ENCODE measurements around the gene CACNA1B. TPM values are rescaled to one million over a fixed set of nuclear protein-coding genes. Genes with fewer than 3 reads are reported as not detected.

Gene CACNA1B
- total RNA-seq, 1 donor: under 0.01 TPM

GRCh38 chr9:138042146-138042545, 164.6 kb downstream of the CACNA1B start:
- Histone ChIP-seq H3K36me3 (ENCODE audit: insufficient read depth, low read length) (no peaks in the 10 kb centered on the region), H3K79me2 (ENCODE audit: insufficient read depth, low read length) (no peaks in the 10 kb centered on the region), H3K27ac (ENCODE audit: low read depth, low read length) (no peak overlapping the region), H3K4me2 (ENCODE audit: insufficient read depth, low read length) (no peak overlapping the region), H3K4me3 (ENCODE audit: insufficient read depth, low read length) (no peak overlapping the region), H4K20me1 (ENCODE audit: insufficient read depth, low read length) (no peaks in the 10 kb centered on the region), H3K4me1 (ENCODE audit: insufficient read depth, low read length) (no peaks in the 10 kb centered on the region), H3K9me3 (ENCODE audit: low read depth, low read length) (no peaks in the 10 kb centered on the region), H3K27me3 (ENCODE audit: insufficient read depth, low read length) (no peaks in the 10 kb centered on the region), H2AFZ (ENCODE audit: low read length) (no peak overlapping the region)
- TF ChIP-seq, protein P1, sequence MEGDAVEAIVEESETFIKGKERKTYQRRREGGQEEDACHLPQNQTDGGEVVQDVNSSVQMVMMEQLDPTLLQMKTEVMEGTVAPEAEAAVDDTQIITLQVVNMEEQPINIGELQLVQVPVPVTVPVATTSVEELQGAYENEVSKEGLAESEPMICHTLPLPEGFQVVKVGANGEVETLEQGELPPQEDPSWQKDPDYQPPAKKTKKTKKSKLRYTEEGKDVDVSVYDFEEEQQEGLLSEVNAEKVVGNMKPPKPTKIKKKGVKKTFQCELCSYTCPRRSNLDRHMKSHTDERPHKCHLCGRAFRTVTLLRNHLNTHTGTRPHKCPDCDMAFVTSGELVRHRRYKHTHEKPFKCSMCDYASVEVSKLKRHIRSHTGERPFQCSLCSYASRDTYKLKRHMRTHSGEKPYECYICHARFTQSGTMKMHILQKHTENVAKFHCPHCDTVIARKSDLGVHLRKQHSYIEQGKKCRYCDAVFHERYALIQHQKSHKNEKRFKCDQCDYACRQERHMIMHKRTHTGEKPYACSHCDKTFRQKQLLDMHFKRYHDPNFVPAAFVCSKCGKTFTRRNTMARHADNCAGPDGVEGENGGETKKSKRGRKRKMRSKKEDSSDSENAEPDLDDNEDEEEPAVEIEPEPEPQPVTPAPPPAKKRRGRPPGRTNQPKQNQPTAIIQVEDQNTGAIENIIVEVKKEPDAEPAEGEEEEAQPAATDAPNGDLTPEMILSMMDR (IDR thresholded peaks at IDR 0.05; ENCODE audit: extremely low read depth, low read depth, low read length): no peak
- DNase-seq (ENCODE audit: insufficient read length, low spot score, missing footprints): no peak

- no peak overlapping the region for H2AFZ ChIP-seq (ENCODE audit: low read length)
- no peaks in the 10 kb centered on the region for H3K4me1 ChIP-seq (ENCODE audit: insufficient read depth, low read length)
- no peaks in the 10 kb centered on the region for H3K27me3 ChIP-seq (ENCODE audit: insufficient read depth, low read length)
- H3K4me3 ChIP-seq (ENCODE audit: insufficient read depth, low read length): no peak overlapping the region
- no peaks in the 10 kb centered on the region for H4K20me1 ChIP-seq (ENCODE audit: insufficient read depth, low read length)
- no peaks in the 10 kb centered on the region for H3K36me3 ChIP-seq (ENCODE audit: insufficient read depth, low read length)
- no peaks in the 10 kb centered on the region for H3K79me2 ChIP-seq (ENCODE audit: insufficient read depth, low read length)
- TF ChIP-seq, protein P1 (IDR thresholded peaks at IDR 0.05; ENCODE audit: extremely low read depth, low read depth, low read length): no peak
- DNase-seq (ENCODE audit: insufficient read length, low spot score, missing footprints): no peak
- no peak overlapping the region for H3K27ac ChIP-seq (ENCODE audit: low read depth, low read length)
- H3K9me3 ChIP-seq (ENCODE audit: low read depth, low read length): no peaks in the 10 kb centered on the region
- H3K4me2 ChIP-seq (ENCODE audit: insufficient read depth, low read length): no peak overlapping the region
These were observed 165.1 kb downstream of the CACNA1B start for GRCh38 chr9:138042640-138043039.

- no peaks in the 10 kb centered on the region for H3K9me3 ChIP-seq (ENCODE audit: low read depth, low read length)
These were observed 165.5 kb downstream of the CACNA1B start for GRCh38 chr9:138043061-138043410.

GRCh38 chr9:138043411-138044345, 166.1 kb downstream of the CACNA1B start:
- H3K9me3 ChIP-seq (ENCODE audit: low read depth, low read length): no peaks in the 10 kb centered on the region
- no peaks in the 10 kb centered on the region for H4K20me1 ChIP-seq (ENCODE audit: insufficient read depth, low read length)
- DNase-seq (ENCODE audit: insufficient read length, low spot score, missing footprints): peak; percentile 51
- no peak overlapping the region for H3K4me3 ChIP-seq (ENCODE audit: insufficient read depth, low read length)
- H3K27me3 ChIP-seq (ENCODE audit: insufficient read depth, low read length): no peaks in the 10 kb centered on the region
- TF ChIP-seq, protein P1 (IDR thresholded peaks at IDR 0.05; ENCODE audit: extremely low read depth, low read depth, low read length): no peak
- no peak overlapping the region for H3K4me2 ChIP-seq (ENCODE audit: insufficient read depth, low read length)
- no peaks in the 10 kb centered on the region for H3K4me1 ChIP-seq (ENCODE audit: insufficient read depth, low read length)
- H3K27ac ChIP-seq (ENCODE audit: low read depth, low read length): no peak overlapping the region
- H3K79me2 ChIP-seq (ENCODE audit: insufficient read depth, low read length): no peaks in the 10 kb centered on the region
- H3K36me3 ChIP-seq (ENCODE audit: insufficient read depth, low read length): no peaks in the 10 kb centered on the region
- no peak overlapping the region for H2AFZ ChIP-seq (ENCODE audit: low read length)

More at GRCh38 chr9:138043061-138043410, 165.5 kb downstream of the CACNA1B start:
- Histone ChIP-seq H4K20me1 (ENCODE audit: insufficient read depth, low read length) (no peaks in the 10 kb centered on the region), H3K27me3 (ENCODE audit: insufficient read depth, low read length) (no peaks in the 10 kb centered on the region), H2AFZ (ENCODE audit: low read length) (no peak overlapping the region), H3K4me1 (ENCODE audit: insufficient read depth, low read length) (no peaks in the 10 kb centered on the region), H3K4me3 (ENCODE audit: insufficient read depth, low read length) (no peak overlapping the region), H3K36me3 (ENCODE audit: insufficient read depth, low read length) (no peaks in the 10 kb centered on the region), H3K4me2 (ENCODE audit: insufficient read depth, low read length) (no peak overlapping the region), H3K27ac (ENCODE audit: low read depth, low read length) (no peak overlapping the region), H3K79me2 (ENCODE audit: insufficient read depth, low read length) (no peaks in the 10 kb centered on the region)
- no peak for DNase-seq (ENCODE audit: insufficient read length, low spot score, missing footprints)
- TF ChIP-seq, protein P1 (IDR thresholded peaks at IDR 0.05; ENCODE audit: extremely low read depth, low read depth, low read length): no peak
